Panc1 (cell line): Measurements from ENCODE around the gene PSMD13.

Source experiments
- CTCF ChIP-seq: fragments of 450-650 bp; IDR thresholded peaks from 2 replicates; pipeline ENCODE4 v1.5.1; 2017; ENCODE audit warnings: mild to moderate bottlenecking
- POLR2AphosphoS5 ChIP-seq: IDR thresholded peaks from 2 replicates; pipeline ENCODE4 v1.6.1; 2012; ENCODE audit warnings: mild to moderate bottlenecking, low read depth, low read length, moderate library complexity
- REST ChIP-seq, 2 experiments: IDR thresholded peaks; 2 replicates each; pipeline ENCODE4 v1.6.1; 2011 to 2012; ENCODE audit warnings: low read depth in 2 of 2, control low read depth in 1 of 2, low read length in 1 of 2, mild to moderate bottlenecking in 1 of 2, moderate library complexity in 1 of 2; ENCODE audit not compliant: insufficient read depth in 1 of 2
- TCF7L2 ChIP-seq: IDR thresholded peaks from 2 replicates; pipeline ENCODE4 v1.6.1; 2011; ENCODE audit warnings: mild to moderate bottlenecking, low read depth, low read length, inconsistent platforms

- TF ChIP-seq CTCF (no peak), POLR2AphosphoS5 (no peak), REST (IDR thresholded peaks at IDR 0.05; ENCODE audit: insufficient read depth in 1 of 2, low read depth in 2 of 2, low read length in 1 of 2) (no peak), TCF7L2 (no peak)
Measured at GRCh38 chr11:294780-295179, 58.0 kb downstream of the PSMD13 start.
